IMR-90 (cell line): ENCODE data around the gene SEPTIN5. TPM values are rescaled to one million over a fixed set of nuclear protein-coding genes. Genes with fewer than 3 reads are reported as not detected.

Experiments used
- ATAC-seq: fragments of 200-7000 bp; cut with Tn5 transposase; 2 replicates; pipeline ENCODE4 v1.9.1; 2020; ENCODE audit warnings: low read depth, mild to moderate bottlenecking, moderate library complexity
- BruUV-seq: library from RNA; stranded (reverse); fragments of 400-500 nt; replicated peaks from 2 replicates; lab custom pipeline; 2021; lab: Mats Ljungman, UMichigan
- CTCF ChIA-PET: fragments of 300-600 bp; formaldehyde crosslinking; extraction: SDS; loops from one replicate; lab custom pipeline; 2021; ENCODE audit warnings: antibody characterized with exemption; lab: Yijun Ruan, JAX
- POLR2A ChIA-PET: fragments of 300-600 bp; sonication (Branson Sonifier 250); formaldehyde crosslinking; loops from one replicate; lab custom pipeline; 2022; ENCODE audit warnings: antibody characterized with exemption; ENCODE audit not compliant: unreplicated experiment; lab: Charles Lee
- DNase-seq: peaks from one replicate; pipeline ENCODE4 v3.0.0; 2013
- H2AFZ ChIP-seq: replicated peaks from 2 replicates; pipeline ENCODE3; 2013; ENCODE audit warnings: low read length, mild to moderate bottlenecking; ENCODE audit not compliant: poor library complexity
- H2AK5ac ChIP-seq: 2 replicates; pipeline ENCODE4 v1.6.1; 2013; ENCODE audit warnings: low read depth, low read length, inconsistent platforms
- H2AK9ac ChIP-seq: replicated peaks from 2 replicates; pipeline ENCODE3; 2013; ENCODE audit warnings: mild to moderate bottlenecking, low read depth, low read length, moderate library complexity; ENCODE audit not compliant: poor library complexity
- H2BK120ac ChIP-seq: 2 replicates; pipeline ENCODE4 v1.6.1; 2013; ENCODE audit warnings: low read depth, low read length, inconsistent platforms
- H2BK15ac ChIP-seq: 3 replicates; pipeline ENCODE4 v1.6.1; 2013; ENCODE audit warnings: low read depth, low read length, inconsistent platforms
- H2BK20ac ChIP-seq: 2 replicates; pipeline ENCODE4 v1.6.1; 2013; ENCODE audit warnings: low read depth, mild to moderate bottlenecking, inconsistent platforms, low read length, moderate library complexity
- H2BK5ac ChIP-seq: 2 replicates; pipeline ENCODE4 v1.6.1; 2013; ENCODE audit warnings: mild to moderate bottlenecking, low read depth, low read length, inconsistent platforms; ENCODE audit not compliant: poor library complexity, severe bottlenecking
- H3K14ac ChIP-seq: replicated peaks from 2 replicates; pipeline ENCODE4 v1.6.1; 2013; ENCODE audit warnings: low read depth, low read length, inconsistent platforms
- H3K18ac ChIP-seq: 2 replicates; pipeline ENCODE4 v1.6.1; 2013; ENCODE audit warnings: low read depth, low read length, control low read depth
- H3K23ac ChIP-seq: 2 replicates; pipeline ENCODE4 v1.6.1; 2013; ENCODE audit warnings: low read depth, low read length, inconsistent platforms
- H3K27ac ChIP-seq: 2 replicates; pipeline ENCODE4 v1.5.1; 2013; ENCODE audit warnings: mild to moderate bottlenecking, control low read depth, low read length; ENCODE audit not compliant: insufficient read depth
- H3K27me3 ChIP-seq: 2 replicates; pipeline ENCODE4 v1.6.1; 2013; ENCODE audit warnings: low read length; ENCODE audit not compliant: control insufficient read depth, insufficient read depth
- H3K36me3 ChIP-seq: 2 replicates; pipeline ENCODE4 v1.6.1; 2013; ENCODE audit warnings: low read length, mixed read lengths; ENCODE audit not compliant: control insufficient read depth, insufficient read depth
- H3K4ac ChIP-seq: 2 replicates; pipeline ENCODE4 v1.6.1; 2013; ENCODE audit warnings: low read depth, low read length, inconsistent platforms
- H3K4me1 ChIP-seq: 2 replicates; pipeline ENCODE4 v1.6.1; 2013; ENCODE audit warnings: low read length, mixed read lengths; ENCODE audit not compliant: control insufficient read depth, insufficient read depth
- H3K4me2 ChIP-seq: 2 replicates; pipeline ENCODE4 v1.6.1; 2013; ENCODE audit warnings: low read depth, mild to moderate bottlenecking, control low read depth, low read length, moderate library complexity
- H3K4me3 ChIP-seq: 2 replicates; pipeline ENCODE4 v1.5.1; 2013; ENCODE audit warnings: low read depth, mild to moderate bottlenecking, control low read depth, low read length, moderate library complexity; ENCODE audit not compliant: insufficient read depth
- H3K56ac ChIP-seq: 2 replicates; pipeline ENCODE4 v1.6.1; 2013; ENCODE audit warnings: low read length, inconsistent platforms; ENCODE audit not compliant: insufficient read depth; ENCODE audit errors: extremely low read depth
- H3K79me1 ChIP-seq, 2 experiments: 2 replicates each; pipeline ENCODE4 v1.6.1; 2013; ENCODE audit warnings: low read length in 2 of 2, inconsistent platforms in 1 of 2, low read depth in 1 of 2
- H3K9ac ChIP-seq: 2 replicates; pipeline ENCODE4 v1.6.1; 2013; ENCODE audit warnings: low read depth, low read length, control low read depth
- H3K9me1 ChIP-seq: 2 replicates; pipeline ENCODE4 v1.6.1; 2013; ENCODE audit warnings: low read length, inconsistent platforms; ENCODE audit not compliant: insufficient read depth
- H3K9me3 ChIP-seq: 2 replicates; pipeline ENCODE4 v1.6.1; 2013; ENCODE audit warnings: low read length; ENCODE audit not compliant: control insufficient read depth, insufficient read depth
- H4K20me1 ChIP-seq: 2 replicates; pipeline ENCODE4 v1.6.1; 2013; ENCODE audit warnings: low read length, inconsistent platforms; ENCODE audit not compliant: insufficient read depth
- H4K5ac ChIP-seq: 2 replicates; pipeline ENCODE4 v1.6.1; 2013; ENCODE audit warnings: mild to moderate bottlenecking, low read depth, low read length, control low read depth
- H4K8ac ChIP-seq, 2 experiments: 2 replicates each; pipeline ENCODE4 v1.6.1; 2013; ENCODE audit warnings: low read depth in 2 of 2, low read length in 2 of 2, control low read depth in 1 of 2, inconsistent platforms in 1 of 2
- H4K91ac ChIP-seq: 2 replicates; pipeline ENCODE4 v1.6.1; 2013; ENCODE audit warnings: low read depth, low read length, inconsistent platforms; ENCODE audit not compliant: insufficient read depth
- BHLHE40 ChIP-seq: fragments of 150-350 bp; IDR thresholded peaks from 2 replicates; pipeline ENCODE4 v1.6.1; 2016; ENCODE audit warnings: mild to moderate bottlenecking, low read depth, low read length
- FOS ChIP-seq: fragments of 150-350 bp; IDR thresholded peaks from 2 replicates; pipeline ENCODE4 v1.6.1; 2016; ENCODE audit warnings: low read depth, low read length
- MAFK ChIP-seq: IDR thresholded peaks from 2 replicates; pipeline ENCODE4 v1.6.1; 2012; ENCODE audit warnings: low read depth, low read length, improper control_type of control experiment
- MAZ ChIP-seq: IDR thresholded peaks from 2 replicates; pipeline ENCODE4 v1.6.1; 2012; ENCODE audit warnings: low read depth, mild to moderate bottlenecking, low read length, improper control_type of control experiment, moderate library complexity, borderline replicate concordance
- NFE2L2 ChIP-seq: fragments of 150-350 bp; IDR thresholded peaks from 2 replicates; pipeline ENCODE4 v1.6.1; 2016; ENCODE audit warnings: low read depth, mild to moderate bottlenecking, low read length
- POLR2A ChIP-seq: IDR thresholded peaks from 2 replicates; pipeline ENCODE4 v1.6.1; 2012; ENCODE audit warnings: mild to moderate bottlenecking, low read depth, low read length
- RAD21 ChIP-seq: IDR thresholded peaks from 2 replicates; pipeline ENCODE4 v1.6.1; 2012; ENCODE audit warnings: low read length, improper control_type of control experiment
- RCOR1 ChIP-seq: IDR thresholded peaks from 2 replicates; pipeline ENCODE4 v1.6.1; 2012; ENCODE audit warnings: mild to moderate bottlenecking, low read length, improper control_type of control experiment; ENCODE audit not compliant: insufficient replicate concordance
- RFX5 ChIP-seq: IDR thresholded peaks from 2 replicates; pipeline ENCODE4 v1.8.0; 2012; ENCODE audit warnings: low read depth, mild to moderate bottlenecking, low read length, moderate library complexity
- SMC3 ChIP-seq: fragments of 150-350 bp; IDR thresholded peaks from 2 replicates; pipeline ENCODE4 v1.6.1; 2016; ENCODE audit warnings: low read depth, mild to moderate bottlenecking, antibody characterized with exemption, low read length, moderate library complexity
- WGBS, 2 experiments: methylation state at CpG; one replicate each; pipeline versions ENCODE4 v1.1.5 to v1.1.7; 2013; ENCODE audit warnings: missing lambda C conversion rate in 2 of 2; ENCODE audit not compliant: insufficient read length in 1 of 2; ENCODE audit errors: extremely low coverage in 2 of 2; 5-methylcytosine and 5-hydroxymethylcytosine counted together
- dilution Hi-C: fragments of 300-500 bp; cut with HindIII; formaldehyde crosslinking; loops from one replicate; pipeline ENCODE4 v1.14.3; 2018; ENCODE audit warnings: low sequenced_read_pairs; ENCODE audit not compliant: unreplicated experiment
- in situ Hi-C: fragments of 300-500 bp; cut with MboI; formaldehyde crosslinking; loops from 3 replicates; pipeline ENCODE4 v1.14.3; 2019; ENCODE audit warnings: low sequenced_read_pairs, inconsistent platforms, mixed read lengths
- intact Hi-C: fragments of 100-400 bp; cut with micrococcal nuclease; formaldehyde crosslinking; loops from 2 replicates; pipeline ENCODE4 v1.10.0; 2022
- polyA plus RNA-seq, 3 experiments: library from polyadenylated mRNA; depleted of rRNA; stranded (reverse); fragments of >200 nt; gene quantifications; 2 replicates each; pipeline ENCODE4 v1.2.3, GENCODE V29; 2012; ENCODE audit warnings: low replicate concordance in 1 of 3
- total RNA-seq: library from RNA; depleted of rRNA; stranded (reverse); fragments of >200 nt; gene quantifications from 2 replicates; pipeline ENCODE4 v1.2.3, GENCODE V29; 2012
- TF ChIP-seq, protein P1 (sequence below): conservative IDR thresholded peaks from 2 replicates; pipeline ENCODE4 v1.5.1; 2012; ENCODE audit warnings: mild to moderate bottlenecking, low read depth, low read length, improper control_type of control experiment
- TF ChIP-seq, protein P2 (sequence below): fragments of 150-350 bp; IDR thresholded peaks from 2 replicates; pipeline ENCODE4 v1.6.1; 2016; ENCODE audit warnings: low read depth, mild to moderate bottlenecking, low read length, moderate library complexity, borderline replicate concordance
- TF ChIP-seq, protein P3 (sequence below): fragments of 150-350 bp; IDR thresholded peaks from 2 replicates; pipeline ENCODE4 v1.6.1; 2017; ENCODE audit warnings: mild to moderate bottlenecking, antibody characterized with exemption, low read length, low read depth

The SEPTIN5 gene
- total and polyA plus RNA-seq, 2 of the 4 experiments (the other 2 are of a cell fraction): 16.8 to 20.7 TPM

DNA sequence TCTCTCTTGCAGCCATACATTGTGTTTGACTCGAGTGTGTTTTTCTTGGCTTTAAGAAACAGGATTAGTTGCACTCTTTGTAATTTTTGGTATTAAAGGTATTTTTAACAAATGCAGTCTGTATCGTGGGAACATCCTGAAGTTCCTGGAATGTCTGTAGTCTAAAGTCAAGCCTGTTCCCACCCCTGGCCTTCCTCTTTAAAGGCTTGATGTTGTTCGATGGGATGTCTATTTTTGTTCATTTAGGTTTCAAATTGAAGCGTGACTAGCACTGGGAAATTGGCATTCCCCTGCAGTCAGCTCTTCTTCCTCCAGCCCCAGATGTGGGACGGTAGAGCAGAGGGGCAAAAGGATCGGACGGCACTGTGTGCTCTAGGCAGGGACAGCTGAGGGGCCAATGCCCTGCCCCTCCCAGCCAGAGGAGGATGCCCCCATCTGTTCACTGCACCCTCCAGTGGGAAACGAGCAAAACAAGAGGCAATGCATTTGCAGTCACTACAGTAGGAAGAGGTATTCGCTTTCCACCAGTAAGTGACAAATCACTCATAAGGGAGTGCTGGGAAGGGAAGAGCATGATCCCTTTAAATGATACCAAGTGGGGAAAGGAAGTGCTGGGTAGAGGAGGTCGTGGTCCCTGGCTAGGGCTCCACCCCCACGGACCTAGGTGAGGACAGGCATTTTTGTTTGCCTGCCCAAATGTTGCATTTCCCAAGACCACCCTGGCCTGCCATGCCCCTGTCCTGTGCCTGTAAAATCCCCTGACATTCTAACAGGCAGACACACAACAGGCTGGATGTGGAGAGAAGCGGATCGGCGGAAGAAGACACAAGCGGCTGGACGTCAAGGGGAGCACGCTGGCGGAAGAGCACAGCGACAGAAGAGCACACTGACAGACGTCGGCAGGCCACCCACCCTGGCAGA is 47.4 kb upstream of the SEPTIN5 start:
- no peaks in the 10 kb centered on the region for H3K79me1 ChIP-seq
- H2BK120ac ChIP-seq: peak overlapping the region; percentile 84
- peak overlapping the region; percentile 89 for H2AK9ac ChIP-seq
- H2BK15ac ChIP-seq: peak overlapping the region; percentile 81; the same call in 2 of the 3 replicates
- intact Hi-C loops (no loop called here), in situ Hi-C loops (no loop called here), dilution Hi-C loops (no loop called here)
- H3K4ac ChIP-seq: peak overlapping the region; percentile 85
- H3K14ac ChIP-seq: peak overlapping the region; percentile 75
- ATAC-seq (peak; percentile 46), DNase-seq (peak; percentile 77)
- H3K9me1 ChIP-seq: 0 out of 2 replicates have a peak, but pooled peaks cover 6% of the 10 kb centered on the region
- H4K91ac ChIP-seq: peak overlapping the region; percentile 14
- ChIA-PET CTCF (no interaction called here), POLR2A (no interaction called here)
- peak overlapping the region; percentile 72 for H2BK5ac ChIP-seq
- peaks cover 24% of the 10 kb centered on the region for H3K4me1 ChIP-seq
- peaks cover 5% of the 10 kb centered on the region for H3K27me3 ChIP-seq
- H3K4me2 ChIP-seq: peak overlapping the region; percentile 58
- WGBS, 2 experiments: 58% methylated on average over 4 of the region's 21 CpGs; no CpG with 5 or more reads in 1 of the 2 experiments
- H3K23ac ChIP-seq: peak overlapping the region; percentile 56; the same call in 1 of the 2 replicates
- peaks cover 6% of the 10 kb centered on the region for H3K9me3 ChIP-seq
- peak overlapping the region; percentile 48 for H3K18ac ChIP-seq
- H3K56ac ChIP-seq: peak overlapping the region; percentile 19
- H4K20me1 ChIP-seq: no peaks in the 10 kb centered on the region
- H2AFZ ChIP-seq: peak overlapping the region; percentile 76
- H3K27ac ChIP-seq: peak overlapping the region; percentile 69; the same call in 1 of the 2 replicates
- H3K36me3 ChIP-seq: no peaks in the 10 kb centered on the region
- peak overlapping the region; percentile 18; the same call in 1 of the 2 replicates for H3K9ac ChIP-seq
- H2AK5ac ChIP-seq: peak overlapping the region; percentile 81; the same call in 1 of the 2 replicates
- H4K8ac ChIP-seq: peak overlapping the region in 1 of 2 experiments; percentile 72; a peak in 1 of 4 replicates
- H4K5ac ChIP-seq: peak overlapping the region; percentile 24; the same call in 1 of the 2 replicates
- no peak overlapping the region for H3K4me3 ChIP-seq
- no TSS peak for BruUV-seq
- H2BK20ac ChIP-seq: peak overlapping the region; percentile 38; the same call in 1 of the 2 replicates
- no peak for TF ChIP-seq NFE2L2
- no peak for TF ChIP-seq RAD21
- TF ChIP-seq MAZ: no peak
- no peak for TF ChIP-seq MAFK
- no peak for TF ChIP-seq FOS
- TF ChIP-seq, protein P1, sequence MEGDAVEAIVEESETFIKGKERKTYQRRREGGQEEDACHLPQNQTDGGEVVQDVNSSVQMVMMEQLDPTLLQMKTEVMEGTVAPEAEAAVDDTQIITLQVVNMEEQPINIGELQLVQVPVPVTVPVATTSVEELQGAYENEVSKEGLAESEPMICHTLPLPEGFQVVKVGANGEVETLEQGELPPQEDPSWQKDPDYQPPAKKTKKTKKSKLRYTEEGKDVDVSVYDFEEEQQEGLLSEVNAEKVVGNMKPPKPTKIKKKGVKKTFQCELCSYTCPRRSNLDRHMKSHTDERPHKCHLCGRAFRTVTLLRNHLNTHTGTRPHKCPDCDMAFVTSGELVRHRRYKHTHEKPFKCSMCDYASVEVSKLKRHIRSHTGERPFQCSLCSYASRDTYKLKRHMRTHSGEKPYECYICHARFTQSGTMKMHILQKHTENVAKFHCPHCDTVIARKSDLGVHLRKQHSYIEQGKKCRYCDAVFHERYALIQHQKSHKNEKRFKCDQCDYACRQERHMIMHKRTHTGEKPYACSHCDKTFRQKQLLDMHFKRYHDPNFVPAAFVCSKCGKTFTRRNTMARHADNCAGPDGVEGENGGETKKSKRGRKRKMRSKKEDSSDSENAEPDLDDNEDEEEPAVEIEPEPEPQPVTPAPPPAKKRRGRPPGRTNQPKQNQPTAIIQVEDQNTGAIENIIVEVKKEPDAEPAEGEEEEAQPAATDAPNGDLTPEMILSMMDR: no peak
- no peak for TF ChIP-seq RCOR1
- TF ChIP-seq RFX5: no peak
- TF ChIP-seq, protein P2, sequence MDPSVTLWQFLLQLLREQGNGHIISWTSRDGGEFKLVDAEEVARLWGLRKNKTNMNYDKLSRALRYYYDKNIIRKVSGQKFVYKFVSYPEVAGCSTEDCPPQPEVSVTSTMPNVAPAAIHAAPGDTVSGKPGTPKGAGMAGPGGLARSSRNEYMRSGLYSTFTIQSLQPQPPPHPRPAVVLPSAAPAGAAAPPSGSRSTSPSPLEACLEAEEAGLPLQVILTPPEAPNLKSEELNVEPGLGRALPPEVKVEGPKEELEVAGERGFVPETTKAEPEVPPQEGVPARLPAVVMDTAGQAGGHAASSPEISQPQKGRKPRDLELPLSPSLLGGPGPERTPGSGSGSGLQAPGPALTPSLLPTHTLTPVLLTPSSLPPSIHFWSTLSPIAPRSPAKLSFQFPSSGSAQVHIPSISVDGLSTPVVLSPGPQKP: no peak
- TF ChIP-seq BHLHE40: no peak
- TF ChIP-seq SMC3: no peak
- TF ChIP-seq, protein P3, sequence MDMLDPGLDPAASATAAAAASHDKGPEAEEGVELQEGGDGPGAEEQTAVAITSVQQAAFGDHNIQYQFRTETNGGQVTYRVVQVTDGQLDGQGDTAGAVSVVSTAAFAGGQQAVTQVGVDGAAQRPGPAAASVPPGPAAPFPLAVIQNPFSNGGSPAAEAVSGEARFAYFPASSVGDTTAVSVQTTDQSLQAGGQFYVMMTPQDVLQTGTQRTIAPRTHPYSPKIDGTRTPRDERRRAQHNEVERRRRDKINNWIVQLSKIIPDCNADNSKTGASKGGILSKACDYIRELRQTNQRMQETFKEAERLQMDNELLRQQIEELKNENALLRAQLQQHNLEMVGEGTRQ: no peak
- TF ChIP-seq POLR2A: no peak
